ENCODE data around the gene RRP9.
"Not testable (repeated sequence)": the region's sequence is repeated elsewhere in the genome, so short reads cannot be mapped to it uniquely, and the experiment has no call there.

The RRP9 gene

DNA sequence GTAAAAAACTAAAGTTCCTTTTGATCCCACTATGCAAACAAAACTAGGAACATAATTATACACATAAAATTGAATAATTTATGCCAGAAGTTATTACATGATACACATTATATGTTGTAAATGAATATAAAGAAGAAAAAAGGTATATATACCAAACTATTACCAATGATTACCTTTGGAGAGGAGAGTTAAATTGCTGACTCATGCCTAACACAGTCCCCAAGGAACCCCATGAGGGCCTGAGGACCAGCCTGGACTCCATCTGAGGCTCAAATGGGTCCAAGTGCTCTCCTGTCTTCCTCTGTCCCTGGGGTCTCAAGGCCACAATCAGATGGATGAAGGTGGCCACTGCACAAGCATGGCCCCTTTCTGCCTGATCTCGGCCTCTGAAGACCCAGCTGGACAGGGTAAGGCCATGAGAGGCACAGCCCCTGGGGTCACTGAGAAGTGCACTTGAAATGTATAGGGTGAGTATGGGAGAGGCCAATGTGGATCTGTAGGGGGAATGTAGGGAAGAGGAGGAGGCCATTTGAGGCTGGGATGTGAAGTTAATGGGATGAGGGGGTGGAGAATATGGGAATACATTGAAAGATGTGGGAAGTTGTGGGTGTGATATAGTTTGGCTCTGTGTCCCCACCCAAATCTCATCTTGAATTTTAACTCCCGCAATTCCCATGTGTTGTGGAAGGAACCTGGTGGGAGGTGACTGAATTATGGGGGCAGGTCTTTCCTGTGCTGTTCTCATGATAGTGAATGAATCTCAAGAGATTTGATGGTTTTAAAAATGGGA lies 37.5 kb downstream of the RRP9 start:
- DNase-seq (ENCODE audit: low read depth in 3 of 3), result no peak

GRCh38 chr3:51902361-51902760 lies 39.3 kb downstream of the RRP9 start:
- peak; percentile 12 to 41 (median 14) for DNase-seq (ENCODE audit: low read depth in 3 of 3)

DNA sequence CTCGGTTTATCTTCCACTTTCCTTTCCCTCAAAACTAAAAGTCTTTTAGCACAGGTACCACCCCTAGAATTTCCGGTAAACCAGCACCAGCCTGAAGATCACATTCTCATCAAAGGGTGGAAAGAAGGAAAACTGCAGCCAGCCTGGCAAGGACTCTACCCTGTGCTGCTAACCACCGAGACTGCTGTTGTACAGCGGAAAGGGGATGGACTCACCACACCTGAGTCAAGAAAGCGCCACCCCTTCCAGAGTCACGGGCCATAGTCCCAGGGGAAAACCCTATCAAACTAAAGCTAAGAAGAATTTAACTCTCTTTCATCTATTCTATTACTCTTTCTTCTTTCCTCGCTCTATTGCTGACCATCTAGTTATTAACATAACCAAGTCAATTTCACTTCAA lies 41.7 kb downstream of the RRP9 start:
- DNase-seq (ENCODE audit: low read depth in 3 of 3), result not testable (repeated sequence)

DNA sequence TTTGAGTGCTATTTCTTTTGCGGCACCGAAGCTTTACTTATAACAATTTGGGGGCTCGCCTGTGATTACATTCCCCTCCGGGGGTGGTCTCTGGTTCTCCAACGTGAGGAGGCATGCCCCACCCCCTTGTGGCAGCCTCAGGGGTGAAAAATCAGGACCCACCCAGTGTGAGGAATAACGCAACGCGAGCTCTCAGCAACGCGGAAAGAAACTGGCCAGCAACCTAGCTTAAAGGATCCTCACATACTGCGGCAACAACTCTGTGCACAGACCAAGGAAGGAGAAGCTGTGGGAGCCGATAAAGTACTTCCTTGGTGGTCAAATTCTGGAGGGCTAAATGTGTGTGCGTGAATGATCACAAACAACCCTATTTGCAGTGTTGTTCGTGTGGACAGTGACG lies 44.3 kb downstream of the RRP9 start:
- DNase-seq (ENCODE audit: low read depth in 3 of 3), result no peak

- no peak for DNase-seq (ENCODE audit: low read depth in 3 of 3)
Observed at GRCh38 chr3:51896607-51897305, 44.9 kb downstream of the RRP9 start.

- no peak for DNase-seq (ENCODE audit: low read depth in 3 of 3)
Observed at GRCh38 chr3:51894939-51895338, 46.8 kb downstream of the RRP9 start.

- no peak for DNase-seq (ENCODE audit: low read depth in 3 of 3)
Observed at GRCh38 chr3:51894391-51894790, 47.3 kb downstream of the RRP9 start.

- no peak for DNase-seq (ENCODE audit: low read depth in 3 of 3)
Observed at GRCh38 chr3:51891242-51892039, 50.3 kb downstream of the RRP9 start.

DNA sequence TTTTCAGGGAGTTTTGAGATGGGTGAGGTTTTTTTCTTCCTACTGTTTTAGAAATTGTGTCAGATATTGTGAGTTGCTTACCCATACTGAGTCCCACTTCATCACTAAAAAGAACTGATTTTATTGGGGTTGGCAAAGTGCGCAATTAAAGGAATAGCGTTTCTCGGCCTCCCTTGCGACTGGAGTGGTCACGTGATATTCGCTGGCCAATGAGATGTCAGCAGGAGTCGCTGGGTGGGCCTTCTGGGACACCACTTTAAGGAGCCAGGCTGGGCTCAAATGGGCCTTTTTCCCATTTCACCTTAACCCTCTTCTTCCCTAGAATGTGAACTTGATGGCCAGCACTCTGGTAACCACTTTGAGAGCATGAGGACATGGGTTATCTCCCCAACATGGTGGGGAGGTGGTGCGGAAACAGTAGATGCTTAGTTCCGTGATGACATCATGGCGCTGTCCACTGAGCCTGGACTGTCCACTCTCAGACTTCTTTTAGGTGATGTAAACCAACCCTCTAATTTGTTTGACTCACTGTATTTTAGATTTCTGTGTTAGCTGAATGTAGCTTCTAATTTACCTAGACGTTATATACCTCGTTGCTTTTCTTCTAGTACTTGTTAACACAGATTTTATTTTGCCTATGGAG lies 53.1 kb downstream of the RRP9 start:
- DNase-seq (ENCODE audit: low read depth in 3 of 3), result no peak

DNA sequence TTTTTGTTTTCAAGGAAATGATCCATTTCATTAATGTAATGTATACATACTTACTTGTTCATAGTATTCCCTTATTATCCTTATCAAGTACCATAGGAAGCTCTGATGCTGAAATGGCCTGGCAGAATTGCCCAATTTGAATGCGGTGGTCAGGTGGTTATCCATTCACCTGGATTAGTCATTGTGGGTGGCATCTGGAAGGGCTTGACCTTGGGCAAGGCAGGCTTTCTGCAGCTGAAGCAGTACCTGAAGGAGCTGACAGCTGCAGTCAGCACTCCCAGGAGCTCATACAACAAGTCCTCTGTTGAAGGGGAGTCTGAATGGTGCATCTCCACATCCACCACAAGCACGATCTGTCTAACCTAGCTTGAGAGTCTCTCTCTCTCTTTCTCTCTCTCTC lies 54.1 kb downstream of the RRP9 start:
- no peak for DNase-seq (ENCODE audit: low read depth in 3 of 3)

DNA sequence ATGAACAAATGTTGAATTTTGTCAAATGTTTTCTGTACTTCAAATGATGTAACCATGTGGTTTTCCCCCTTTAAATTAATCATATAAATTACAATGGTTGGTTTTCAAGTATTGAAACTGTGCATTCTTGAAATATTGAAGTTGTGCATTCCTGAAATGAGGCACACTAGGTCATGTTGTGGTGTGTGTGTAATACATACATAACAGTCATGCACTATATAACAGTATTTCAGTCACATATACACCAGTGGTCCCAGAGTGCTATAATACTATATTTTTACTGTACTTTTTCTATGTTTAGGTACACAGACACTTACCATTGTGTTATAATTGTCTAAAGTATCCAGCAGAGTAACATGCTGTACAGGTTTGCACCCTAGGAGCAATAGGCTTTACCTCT lies 55.3 kb downstream of the RRP9 start:
- no peak for DNase-seq (ENCODE audit: low read depth in 3 of 3)
